HEK293 (cell line): ENCODE measurements around the gene CNIH1.
"Not testable (repeated sequence)": the region's sequence is repeated elsewhere in the genome, so short reads cannot be mapped to it uniquely, and the experiment has no call there.

ENCODE experiments used
- CTCF ChIA-PET: fragments of 350-600 bp; formaldehyde crosslinking; extraction: SDS; loops from one replicate; lab custom pipeline; 2021; ENCODE audit warnings: antibody characterized with exemption; lab: Yijun Ruan, JAX
- POLR2A ChIA-PET: fragments of 300-600 bp; formaldehyde crosslinking; extraction: SDS; loops from one replicate; lab custom pipeline; 2020; ENCODE audit warnings: antibody characterized with exemption, inconsistent platforms; lab: Yijun Ruan, JAX
- H3K27ac ChIP-seq: fragments of 200-500 bp; sonication (Bioruptor generic); 2 replicates; pipeline ENCODE4 v1.5.1; 2014; ENCODE audit warnings: low read depth, low read length, control low read depth, inconsistent platforms; ENCODE audit errors: extremely low read depth
- H3K36me3 ChIP-seq, 2 experiments: fragments of 200-500 bp in 1 of 2; sonication (Bioruptor generic) in 1 of 2; 1 replicate in 1 of 2; 2 replicates in 1 of 2; pipeline ENCODE4 v1.5.1; 2014 to 2017; ENCODE audit warnings: inconsistent platforms in 2 of 2, low read length in 2 of 2; ENCODE audit not compliant: control insufficient read depth in 2 of 2, insufficient read depth in 1 of 2
- H3K4me1 ChIP-seq: fragments of 200-500 bp; sonication (Bioruptor generic); 2 replicates; pipeline ENCODE4 v1.5.1; 2014; ENCODE audit warnings: mild to moderate bottlenecking, low read length, inconsistent platforms; ENCODE audit not compliant: control insufficient read depth, insufficient read depth
- H3K4me3 ChIP-seq: 2 replicates; pipeline ENCODE4 v1.5.1; 2011; ENCODE audit warnings: low read depth, mild to moderate bottlenecking, control low read depth, low read length, moderate library complexity
- H3K9me3 ChIP-seq: fragments of 200-500 bp; sonication (Bioruptor generic); 2 replicates; pipeline ENCODE4 v1.5.1; 2014; ENCODE audit warnings: low read depth, low read length, inconsistent platforms; ENCODE audit not compliant: control insufficient read depth, insufficient read depth
- GLI4 ChIP-seq: fragments of 450-650 bp; formaldehyde crosslinking; IDR thresholded peaks from 2 replicates; pipeline ENCODE4 v1.5.1; 2016; ENCODE audit warnings: missing biosample characterization, missing genetic modification characterization
- GLIS1 ChIP-seq: fragments of 450-650 bp; formaldehyde crosslinking; IDR thresholded peaks from 2 replicates; pipeline ENCODE4 v1.5.1; 2016; ENCODE audit warnings: missing biosample characterization, missing genetic modification characterization
- IKZF3 ChIP-seq: fragments of 450-650 bp; IDR thresholded peaks from 2 replicates; pipeline ENCODE4 v1.5.0; 2018; ENCODE audit warnings: missing biosample characterization, mild to moderate bottlenecking, missing genetic modification characterization, moderate library complexity
- MYNN ChIP-seq: fragments of 450-650 bp; formaldehyde crosslinking; IDR thresholded peaks from 2 replicates; pipeline ENCODE4 v1.5.1; 2016; ENCODE audit warnings: missing biosample characterization, missing genetic modification characterization, borderline replicate concordance
- OVOL3 ChIP-seq: fragments of 450-650 bp; formaldehyde crosslinking; IDR thresholded peaks from 2 replicates; pipeline ENCODE4 v1.5.1; 2016; ENCODE audit warnings: missing biosample characterization, missing genetic modification characterization
- REPIN1 ChIP-seq: fragments of 450-650 bp; formaldehyde crosslinking; IDR thresholded peaks from 2 replicates; pipeline ENCODE4 v1.5.1; 2017; ENCODE audit warnings: missing biosample characterization, missing genetic modification characterization, low read depth
- SCRT2 ChIP-seq: fragments of 450-650 bp; formaldehyde crosslinking; IDR thresholded peaks from 2 replicates; pipeline ENCODE4 v1.5.1; 2016; ENCODE audit warnings: missing biosample characterization, missing genetic modification characterization
- TRIM28 ChIP-seq: IDR thresholded peaks from 2 replicates; pipeline ENCODE4 v1.6.1; 2011; ENCODE audit warnings: low read length, control low read depth, borderline replicate concordance
- ZBTB48 ChIP-seq: fragments of 450-650 bp; formaldehyde crosslinking; IDR thresholded peaks from 2 replicates; pipeline ENCODE4 v1.5.1; 2016; ENCODE audit warnings: missing biosample characterization, missing genetic modification characterization
- ZEB2 ChIP-seq: fragments of 450-650 bp; formaldehyde crosslinking; IDR thresholded peaks from 2 replicates; pipeline ENCODE4 v1.5.1; 2016; ENCODE audit warnings: missing biosample characterization, missing genetic modification characterization
- ZNF133 ChIP-seq: fragments of 450-650 bp; formaldehyde crosslinking; IDR thresholded peaks from 2 replicates; pipeline ENCODE4 v1.5.1; 2016; ENCODE audit warnings: missing biosample characterization, missing genetic modification characterization
- ZNF146 ChIP-seq: fragments of 450-650 bp; formaldehyde crosslinking; IDR thresholded peaks from 2 replicates; pipeline ENCODE4 v1.5.1; 2016; ENCODE audit warnings: missing biosample characterization, missing genetic modification characterization
- ZNF335 ChIP-seq: fragments of 450-650 bp; formaldehyde crosslinking; conservative IDR thresholded peaks from 2 replicates; pipeline ENCODE4 v1.5.1; 2016; ENCODE audit warnings: missing biosample characterization, missing genetic modification characterization
- ZNF404 ChIP-seq: fragments of 450-650 bp; formaldehyde crosslinking; IDR thresholded peaks from 2 replicates; pipeline ENCODE4 v1.5.1; 2017; ENCODE audit warnings: missing biosample characterization, missing genetic modification characterization
- ZNF529 ChIP-seq: fragments of 450-650 bp; formaldehyde crosslinking; IDR thresholded peaks from 2 replicates; pipeline ENCODE4 v1.5.1; 2017; ENCODE audit warnings: missing genetic modification characterization, missing biosample characterization; ENCODE audit not compliant: insufficient replicate concordance
- ZNF654 ChIP-seq: fragments of 450-650 bp; formaldehyde crosslinking; IDR thresholded peaks from 2 replicates; pipeline ENCODE4 v1.5.1; 2016; ENCODE audit warnings: low read depth, missing biosample characterization, missing genetic modification characterization
- ZNF791 ChIP-seq: fragments of 450-650 bp; formaldehyde crosslinking; IDR thresholded peaks from 2 replicates; pipeline ENCODE4 v1.5.1; 2016; ENCODE audit warnings: missing biosample characterization, missing genetic modification characterization
- ZSCAN23 ChIP-seq: fragments of 450-650 bp; formaldehyde crosslinking; IDR thresholded peaks from 2 replicates; pipeline ENCODE4 v1.5.1; 2016; ENCODE audit warnings: missing biosample characterization, missing genetic modification characterization
- TF ChIP-seq, protein P1 (sequence below): fragments of 450-650 bp; formaldehyde crosslinking; IDR thresholded peaks from 2 replicates; pipeline ENCODE4 v1.5.1; 2016; ENCODE audit warnings: missing biosample characterization, missing genetic modification characterization

The CNIH1 gene

GRCh38 chr14:54443981-54444380, 2.8 kb upstream of the CNIH1 start (continued):
- TF ChIP-seq REPIN1 (no peak), ZNF133 (tag by site-specific recombination) (no peak), TRIM28 (no peak), ZEB2 (tag by site-specific recombination) (no peak)

GRCh38 chr14:54442961-54443360, 1.8 kb upstream of the CNIH1 start:
- H3K4me3 ChIP-seq, H3K9me3 ChIP-seq, H3K36me3 ChIP-seq, H3K27ac ChIP-seq, POLR2A ChIA-PET: not testable (repeated sequence)
- peaks cover 14% of the 10 kb centered on the region for H3K4me1 ChIP-seq
- CTCF ChIA-PET, result interaction anchor here (0.8 to 1.2 kb wide), 3 partner anchors 11 to 1910 kb away, joined by 3 to 4 read pairs (median 3); no protein-coding TSS in a partner anchor

- ChIA-PET CTCF (interaction anchor here (0.6 to 1.3 kb wide), 5 partner anchors 9 to 1497 kb away, joined by 3 to 6 read pairs (median 3); no protein-coding TSS in a partner anchor), POLR2A (interaction anchor here (1.5 kb wide), 1 partner anchor 43 kb away, joined by 4 read pairs; no protein-coding TSS in a partner anchor)
These were observed 700 bp downstream of the CNIH1 start for GRCh38 chr14:54440476-54440872.

GRCh38 chr14:54440037-54440436, 1.1 kb downstream of the CNIH1 start:
- Histone ChIP-seq H3K36me3 (peaks cover 0 to 3% of the 10 kb centered on the region in 2 experiments; a peak in 1 of 3 replicates), H3K4me1 (peaks cover 28% of the 10 kb centered on the region), H3K4me3 (peak overlapping the region; percentile 98), H3K9me3 (no peaks in the 10 kb centered on the region), H3K27ac (no peak overlapping the region; the same call in 1 of the 2 replicates)
- CTCF ChIA-PET, result interaction anchor here (0.6 to 1.3 kb wide), 3 partner anchors 8 to 541 kb away, joined by 3 read pairs; no protein-coding TSS in a partner anchor
- TF ChIP-seq ZNF529 (tag by site-specific recombination) (no peak), SCRT2 (no peak), MYNN (tag by site-specific recombination) (0 out of 2 replicates have a peak, but pooled peaks have one; percentile 14), OVOL3 (no peak), GLIS1 (tag by site-specific recombination) (no peak), ZSCAN23 (no peak), ZNF404 (tag by site-specific recombination) (no peak), GLI4 (tag by site-specific recombination) (no peak), ZNF146 (tag by site-specific recombination) (no peak), ZNF654 (no peak), ZNF791 (tag by site-specific recombination) (no peak), IKZF3 (tag by site-specific recombination) (0 out of 2 replicates have a peak, but pooled peaks have one; percentile 24)
- TF ChIP-seq, protein P1, sequence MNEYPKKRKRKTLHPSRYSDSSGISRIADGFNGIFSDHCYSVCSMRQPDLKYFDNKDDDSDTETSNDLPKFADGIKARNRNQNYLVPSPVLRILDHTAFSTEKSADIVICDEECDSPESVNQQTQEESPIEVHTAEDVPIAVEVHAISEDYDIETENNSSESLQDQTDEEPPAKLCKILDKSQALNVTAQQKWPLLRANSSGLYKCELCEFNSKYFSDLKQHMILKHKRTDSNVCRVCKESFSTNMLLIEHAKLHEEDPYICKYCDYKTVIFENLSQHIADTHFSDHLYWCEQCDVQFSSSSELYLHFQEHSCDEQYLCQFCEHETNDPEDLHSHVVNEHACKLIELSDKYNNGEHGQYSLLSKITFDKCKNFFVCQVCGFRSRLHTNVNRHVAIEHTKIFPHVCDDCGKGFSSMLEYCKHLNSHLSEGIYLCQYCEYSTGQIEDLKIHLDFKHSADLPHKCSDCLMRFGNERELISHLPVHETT, result no peak
- POLR2A ChIA-PET, result interaction anchor here (1.5 kb wide), 1 partner anchor 43 kb away, joined by 4 read pairs; no protein-coding TSS in a partner anchor

More at GRCh38 chr14:54440476-54440872, 700 bp downstream of the CNIH1 start:
- TF ChIP-seq ZNF335 (tag by site-specific recombination), result peak; percentile 95
- TF ChIP-seq SCRT2, result 0 out of 2 replicates have a peak, but pooled peaks have one; percentile 26
- no peak for TF ChIP-seq ZBTB48
- peaks cover 26% of the 10 kb centered on the region for H3K4me1 ChIP-seq
- peaks cover 0 to 3% of the 10 kb centered on the region in 2 experiments; a peak in 1 of 3 replicates for H3K36me3 ChIP-seq
- H3K9me3 ChIP-seq, result no peaks in the 10 kb centered on the region
- H3K27ac ChIP-seq, result peak overlapping the region; percentile 95
- H3K4me3 ChIP-seq, result peak overlapping the region; percentile 98
